HG03039 (cell line): Measurements from ENCODE around the gene HLA-C.
"Not testable (repeated sequence)": the region's sequence is repeated elsewhere in the genome, so short reads cannot be mapped to it uniquely, and the experiment has no call there.

Experiments
- ATAC-seq: cut with Tn5 transposase; IDR thresholded peaks from one replicate; pipeline ENCODE4 v1.9.1; 2021; ENCODE audit warnings: mild to moderate bottlenecking, moderate library complexity; ENCODE audit not compliant: unreplicated experiment

HLA-C gene

DNA sequence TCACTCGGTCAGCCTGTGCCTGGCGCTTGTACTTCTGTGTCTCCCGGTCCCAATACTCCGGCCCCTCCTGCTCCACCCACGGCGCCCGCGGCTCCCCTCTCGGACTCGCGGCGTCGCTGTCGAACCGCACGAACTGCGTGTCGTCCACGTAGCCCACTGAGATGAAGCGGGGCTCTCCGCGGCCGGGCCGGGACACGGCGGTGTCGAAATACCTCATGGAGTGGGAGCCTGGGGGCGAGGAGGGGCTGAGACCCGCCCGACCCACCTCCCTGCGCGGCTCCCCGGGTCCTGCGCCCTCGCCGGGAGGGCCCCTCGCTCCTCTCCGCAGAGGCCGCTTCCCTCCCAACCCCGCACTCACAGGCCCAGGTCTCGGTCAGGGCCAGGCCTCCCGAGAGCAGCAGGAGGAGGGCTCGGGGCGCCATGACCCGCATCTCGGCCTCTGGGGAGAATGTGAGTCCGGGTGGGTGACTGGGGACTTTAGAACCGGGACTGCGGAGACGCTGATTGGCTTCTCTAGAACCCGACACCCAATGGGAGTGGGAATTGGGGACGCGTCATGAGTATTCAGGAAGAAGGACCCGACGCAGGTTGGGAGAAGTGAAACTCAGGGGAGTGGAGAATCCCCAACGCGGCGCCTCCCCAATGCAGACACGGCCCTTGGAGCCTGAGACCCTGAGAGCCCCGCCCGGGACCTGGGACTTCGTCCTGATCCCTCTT lies at the start of gene HLA-C:
Gene HLA-C, minus strand, starts transcription at position 452 of the 717 bp plus-strand sequence. Its CDS starts 21 bp downstream, at position 431.
- peak; percentile 77 for ATAC-seq

DNA sequence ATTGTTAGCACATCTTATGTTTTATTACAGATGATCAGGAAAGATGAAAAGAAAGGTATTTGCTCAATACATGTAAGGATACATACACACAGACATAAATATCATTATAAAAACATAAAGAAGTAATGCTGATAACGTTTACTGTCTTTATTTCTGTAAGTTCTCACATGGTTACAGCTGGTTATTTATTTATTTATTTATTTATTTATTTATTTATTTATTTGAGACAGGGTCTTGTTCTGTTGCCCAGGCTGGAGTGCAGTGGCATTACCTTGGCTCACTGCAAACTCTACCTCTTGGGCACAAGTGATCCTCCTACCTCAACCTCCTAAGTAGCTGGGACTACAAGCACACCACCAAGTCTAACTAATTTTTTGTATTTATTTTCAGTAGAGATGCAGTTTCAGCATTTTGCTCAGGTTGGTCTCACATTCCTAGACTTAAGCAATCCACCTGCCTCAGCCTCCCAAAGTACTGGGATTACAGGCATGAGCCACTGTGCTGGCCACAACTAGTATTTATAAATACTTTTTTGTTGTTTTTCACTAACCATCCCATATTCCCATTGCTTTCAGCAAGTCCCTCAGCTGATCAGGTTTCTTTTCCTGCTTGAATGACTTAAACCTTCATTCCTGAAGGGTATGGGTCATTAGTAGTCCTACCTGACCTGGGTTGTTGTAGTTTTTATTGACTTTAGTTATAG lies 49.3 kb upstream of the HLA-C start:
- no peak for ATAC-seq

DNA sequence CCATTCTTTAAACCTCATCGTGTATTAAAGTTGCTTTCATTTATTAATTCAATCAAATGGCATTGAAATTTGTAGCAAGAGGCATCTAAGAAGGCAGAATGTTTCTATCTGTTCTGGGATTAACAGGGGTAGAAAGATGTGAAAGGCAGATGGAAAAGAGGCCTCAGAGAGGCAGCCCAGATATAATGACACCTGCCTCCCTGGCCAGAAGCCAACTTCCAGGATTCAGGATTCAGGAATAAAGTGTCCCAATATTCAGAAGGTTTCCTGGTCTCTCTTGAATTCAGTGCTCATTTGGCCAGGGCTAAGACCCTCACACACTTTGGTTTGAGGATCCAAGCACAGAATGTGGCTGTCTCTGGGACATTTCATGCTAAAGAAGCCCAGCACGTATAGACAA lies 45.1 kb upstream of the HLA-C start:
- ATAC-seq: no peak

DNA sequence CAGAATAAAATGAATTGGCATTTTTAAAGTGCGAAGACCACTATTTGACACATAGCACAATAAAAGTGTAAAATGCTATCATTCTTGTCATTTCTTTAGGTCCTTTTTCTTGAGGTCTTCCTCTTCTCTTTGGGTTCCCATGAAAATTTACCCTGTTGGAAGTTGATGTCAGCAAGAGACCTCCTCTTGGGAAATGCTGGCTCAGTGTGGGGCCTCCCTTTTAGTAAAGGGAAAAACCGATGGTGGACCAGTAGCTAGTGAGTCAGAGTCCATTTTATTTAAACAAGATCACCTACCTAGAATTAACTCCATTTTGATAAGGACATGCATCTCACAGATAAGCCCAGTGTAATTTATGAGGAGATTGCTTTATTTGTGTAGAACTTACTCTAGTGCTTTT lies 37.7 kb upstream of the HLA-C start:
- no peak for ATAC-seq

DNA sequence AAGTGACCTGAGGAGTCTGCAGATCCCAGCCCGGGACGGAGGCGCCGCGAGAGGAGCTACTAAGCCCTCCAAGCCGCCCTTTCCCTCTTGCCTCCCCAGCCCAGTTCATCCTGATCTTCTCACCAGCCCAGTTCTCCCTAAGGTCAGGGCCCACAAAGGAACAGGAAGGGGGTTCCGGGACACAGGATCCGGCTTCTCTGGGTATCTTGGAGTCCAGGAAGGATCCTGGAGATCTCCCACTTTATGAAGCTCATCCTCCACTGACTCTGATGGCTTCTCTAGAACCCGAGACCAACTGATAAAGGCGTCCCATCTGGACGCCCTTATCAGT lies 36.9 kb upstream of the HLA-C start:
- ATAC-seq: no peak

DNA sequence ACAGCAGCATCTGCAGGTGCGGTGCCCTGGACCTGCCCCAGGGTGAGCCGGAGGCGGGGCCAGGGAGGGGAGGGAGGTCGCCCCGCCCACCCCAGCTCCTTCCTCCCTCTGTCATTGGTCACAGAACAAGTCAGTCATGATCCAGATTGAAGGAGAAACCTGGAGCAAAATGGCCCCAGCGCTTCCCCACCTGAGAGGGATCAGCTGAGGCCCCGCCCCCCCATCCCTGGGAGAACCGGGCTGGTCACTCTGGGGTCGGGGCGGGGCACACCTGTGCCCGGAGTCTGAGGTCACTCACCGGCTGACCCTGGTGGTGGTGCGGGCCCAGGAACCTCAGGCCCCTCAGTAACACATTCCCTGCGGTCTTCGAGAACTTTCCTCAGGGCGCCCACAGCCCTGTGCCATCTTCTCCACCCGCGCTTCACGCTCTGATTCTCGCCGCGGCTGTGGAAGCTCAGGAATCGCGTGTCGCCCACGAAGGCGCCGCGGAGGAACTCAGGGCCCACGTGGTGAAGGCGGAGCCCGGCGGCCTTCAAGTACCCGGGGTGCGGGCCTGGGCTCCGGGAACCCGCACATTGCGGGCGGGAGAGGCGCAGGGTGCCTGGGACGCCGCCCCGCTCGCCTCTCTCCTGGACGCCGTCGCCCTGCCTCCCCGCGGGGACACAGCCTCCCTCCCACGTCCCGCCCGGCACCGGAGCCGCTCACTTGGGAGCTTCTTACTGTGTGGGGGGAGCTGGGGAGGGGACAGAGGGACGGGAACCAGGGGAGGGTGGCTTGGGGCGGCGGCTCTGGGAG lies 36.4 kb upstream of the HLA-C start:
- ATAC-seq: no peak

DNA sequence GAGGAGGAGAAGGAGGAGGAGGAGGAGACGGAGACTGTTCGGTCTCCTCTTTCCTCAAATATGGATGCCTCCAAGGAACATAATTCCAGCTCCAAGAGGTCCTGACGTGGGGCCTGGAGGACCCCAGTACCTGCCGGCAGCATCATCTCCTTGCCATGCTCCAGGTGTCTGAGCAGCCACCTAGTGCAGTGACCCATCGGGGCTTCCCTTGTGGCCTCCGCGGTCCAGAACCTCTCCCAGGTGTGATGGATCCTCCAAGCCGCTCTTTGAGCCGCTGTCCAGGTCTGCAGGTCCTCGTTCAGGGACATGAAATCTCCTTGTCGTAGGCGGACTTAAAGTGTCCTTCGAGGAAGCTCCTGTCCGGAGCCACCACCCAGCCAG lies 35.8 kb upstream of the HLA-C start:
- ATAC-seq: no peak

DNA sequence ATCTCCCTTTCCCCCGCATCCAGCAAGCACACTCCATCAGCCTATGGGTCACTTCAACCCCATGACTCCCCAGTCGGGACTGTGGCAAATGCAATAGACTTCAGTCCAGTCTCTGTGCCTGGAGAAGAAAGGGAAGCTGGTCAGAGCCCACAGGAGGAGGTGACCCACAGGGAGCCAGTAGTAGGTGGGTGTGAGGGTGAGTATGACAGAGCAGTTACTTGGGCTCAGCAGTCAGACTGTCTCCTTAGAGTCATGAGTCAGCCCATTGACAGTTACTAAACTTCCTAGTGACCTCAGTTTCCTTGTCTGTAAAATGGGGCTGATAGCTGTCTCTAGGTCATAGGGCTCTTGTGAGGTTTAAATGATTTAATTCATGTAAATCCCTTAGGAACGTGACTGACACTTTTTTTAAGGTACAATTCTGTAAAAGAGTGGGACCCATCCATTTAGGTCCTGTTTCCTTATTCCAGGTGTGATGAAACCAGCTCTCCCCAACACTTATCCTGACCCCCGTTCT lies 33.9 kb upstream of the HLA-C start:
- ATAC-seq: no peak

DNA sequence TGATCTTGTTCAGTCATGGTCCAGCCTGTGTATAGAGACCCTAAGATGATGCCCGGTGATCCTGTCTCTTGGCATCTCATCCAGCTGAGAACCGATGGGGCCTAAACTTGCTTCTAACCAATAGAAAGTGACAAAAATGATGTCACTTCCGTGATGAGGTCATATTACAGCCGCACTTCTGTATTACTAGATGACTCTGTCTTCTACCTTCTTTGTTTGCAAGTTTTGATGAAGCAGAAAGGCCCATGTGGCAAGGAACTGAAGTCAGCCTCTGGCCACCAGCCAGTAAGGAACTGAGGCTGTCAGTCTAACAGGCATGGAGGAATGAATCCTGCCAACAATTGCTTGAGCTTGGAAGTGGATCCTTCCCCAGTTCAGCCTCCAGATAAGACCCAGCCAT lies 32.8 kb upstream of the HLA-C start:
- no peak for ATAC-seq

DNA sequence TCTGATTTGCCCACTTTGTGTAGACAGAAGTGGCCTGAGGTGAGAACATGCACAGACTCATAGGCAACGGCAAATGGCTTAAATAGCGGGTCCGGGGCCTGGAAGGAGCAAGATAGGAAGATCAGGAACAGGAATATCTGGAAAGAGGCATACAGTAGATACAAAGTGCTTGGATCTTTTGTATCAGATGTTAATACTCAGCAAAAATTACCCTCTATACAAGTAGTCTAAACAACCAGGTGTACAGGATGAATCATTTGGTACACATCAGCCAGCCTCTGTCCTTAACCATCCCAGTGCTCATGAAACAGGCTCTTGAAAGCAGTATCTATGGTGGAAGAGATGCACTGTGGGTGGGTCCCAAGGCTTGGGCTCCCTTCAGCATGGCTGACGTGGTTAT lies 28.9 kb upstream of the HLA-C start:
- no peak for ATAC-seq

DNA sequence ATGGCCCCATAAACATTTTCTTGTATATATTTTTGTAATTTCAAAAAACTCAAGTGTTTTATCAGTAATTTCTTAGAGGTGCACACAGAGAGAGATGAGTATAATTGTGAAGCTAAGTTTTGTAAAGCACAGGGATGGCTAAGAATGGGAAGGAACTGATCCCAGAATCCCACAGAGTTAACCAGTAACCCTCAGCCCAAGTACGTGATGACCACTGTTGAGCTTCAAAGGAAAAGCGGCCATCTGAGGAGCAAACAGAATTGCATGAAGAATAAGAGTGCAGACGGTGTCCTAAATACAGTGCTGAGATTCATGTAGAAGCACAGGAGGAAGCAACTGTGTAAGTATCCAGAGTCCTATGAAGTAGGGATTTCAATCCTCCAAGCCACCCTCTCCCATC lies 28.1 kb upstream of the HLA-C start:
- ATAC-seq: no peak

DNA sequence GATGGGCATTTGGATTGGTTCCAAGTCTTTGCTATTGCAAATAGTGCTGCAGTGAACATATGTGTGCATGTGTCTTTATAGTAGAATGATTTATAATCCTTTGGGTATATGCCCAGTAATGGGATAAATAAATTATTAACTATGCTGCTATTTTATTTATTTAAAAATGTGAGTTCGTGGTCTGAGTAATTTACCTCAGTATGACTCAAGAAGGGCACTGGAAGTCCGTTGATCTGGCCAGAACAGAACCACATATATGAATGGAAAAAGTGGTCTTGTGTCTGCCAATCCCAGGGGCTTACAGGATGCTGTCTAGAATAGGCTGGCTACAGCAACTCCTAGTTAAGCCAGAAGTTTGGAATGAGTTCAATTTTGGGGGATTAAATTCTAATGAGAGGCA lies 27.6 kb upstream of the HLA-C start:
- ATAC-seq: no peak

DNA sequence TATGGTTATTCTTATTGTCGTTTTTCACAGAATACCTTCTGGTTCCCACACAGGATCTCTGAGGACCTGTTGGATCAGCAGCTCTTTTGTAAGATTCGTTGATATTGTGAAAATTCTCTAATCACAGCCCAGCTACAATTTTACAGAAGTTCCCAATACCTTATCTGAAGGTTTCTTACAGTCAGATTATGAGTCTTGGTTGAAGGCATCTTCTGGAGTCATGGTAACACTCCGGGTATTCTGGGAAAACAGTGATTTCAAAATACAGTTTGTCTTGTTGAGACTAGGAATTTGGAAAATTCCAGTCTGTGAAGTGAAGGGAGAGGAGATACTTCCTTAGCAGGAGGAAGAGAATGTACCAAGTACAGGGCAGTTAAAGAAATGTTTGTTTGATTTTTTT lies 22.2 kb upstream of the HLA-C start:
- no peak for ATAC-seq

DNA sequence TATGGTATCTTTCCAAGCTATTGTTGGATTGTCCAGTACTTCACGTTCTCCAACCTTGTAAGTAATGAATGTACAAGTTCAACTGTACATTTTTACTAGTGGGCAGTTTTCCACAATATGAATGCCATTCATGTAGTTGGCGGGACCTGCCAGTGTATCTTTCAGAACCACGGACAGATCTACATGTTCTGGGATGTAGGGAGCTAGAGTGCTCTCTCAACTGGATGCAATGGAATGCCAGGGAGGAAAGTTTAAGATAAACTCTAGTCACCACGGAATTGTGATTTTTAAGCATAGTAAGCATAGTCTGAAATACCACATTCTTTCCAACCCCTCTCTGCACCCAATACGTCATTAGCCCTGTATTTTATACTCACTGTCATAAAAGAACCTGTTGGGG lies 21.5 kb upstream of the HLA-C start:
- ATAC-seq: no peak

DNA sequence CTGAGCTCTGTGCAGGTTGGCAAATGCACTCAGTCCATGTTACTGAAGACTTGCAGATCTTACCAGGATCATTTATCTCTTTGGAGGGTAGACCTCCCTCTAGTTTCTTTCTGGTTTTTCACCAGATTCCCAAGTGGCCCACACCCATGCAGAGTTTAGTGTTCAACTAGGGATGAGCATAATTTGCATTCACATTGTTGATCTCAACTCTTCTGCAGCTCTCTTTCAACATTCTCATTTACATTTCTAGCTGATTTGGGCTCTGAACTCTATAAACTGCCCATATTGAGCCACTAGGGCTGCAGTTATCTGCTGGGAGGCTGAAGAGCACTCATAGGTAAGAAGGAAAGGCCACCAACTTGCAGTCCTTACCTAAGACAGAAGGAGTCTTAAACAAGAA lies 17.9 kb upstream of the HLA-C start:
- ATAC-seq: no peak

DNA sequence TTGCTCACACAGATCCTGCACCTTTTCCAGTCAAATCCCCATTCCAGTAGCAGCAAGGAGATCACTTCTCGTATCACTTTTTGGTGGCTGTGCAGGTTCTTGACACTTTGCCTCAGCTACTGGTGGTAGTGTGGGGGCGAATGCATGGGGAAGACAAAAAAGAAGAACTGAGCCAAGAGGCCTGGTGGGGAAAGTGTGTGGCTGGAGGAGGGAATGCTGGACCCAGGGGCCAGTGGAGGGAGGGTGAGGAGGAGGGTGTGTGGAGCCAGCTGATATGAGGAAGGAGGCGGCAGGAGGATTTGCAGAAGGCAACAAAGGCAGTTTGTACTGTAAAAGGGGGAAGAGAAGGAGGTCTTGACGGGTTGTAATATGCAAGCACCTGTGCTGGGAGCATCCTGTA lies 15.7 kb upstream of the HLA-C start:
- ATAC-seq: no peak

DNA sequence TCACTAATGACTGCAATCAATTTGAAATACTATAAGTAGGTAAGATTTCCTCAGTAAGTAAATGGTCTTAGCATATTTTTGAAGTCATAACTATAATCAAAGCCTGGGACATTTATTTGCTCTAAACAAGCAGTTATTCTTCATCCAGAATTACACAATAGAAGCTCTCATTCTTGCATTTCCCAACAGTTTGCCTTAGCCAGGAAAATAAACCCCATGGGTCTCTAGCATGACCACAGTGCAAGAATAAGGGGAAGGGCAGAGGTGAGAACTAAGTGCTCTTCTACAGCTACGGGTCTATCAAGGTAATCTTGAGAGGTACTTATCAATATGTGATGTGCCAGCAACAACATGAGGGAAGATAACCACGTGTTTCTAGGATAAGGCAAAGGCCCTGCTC lies 14.1 kb upstream of the HLA-C start:
- no peak for ATAC-seq

DNA sequence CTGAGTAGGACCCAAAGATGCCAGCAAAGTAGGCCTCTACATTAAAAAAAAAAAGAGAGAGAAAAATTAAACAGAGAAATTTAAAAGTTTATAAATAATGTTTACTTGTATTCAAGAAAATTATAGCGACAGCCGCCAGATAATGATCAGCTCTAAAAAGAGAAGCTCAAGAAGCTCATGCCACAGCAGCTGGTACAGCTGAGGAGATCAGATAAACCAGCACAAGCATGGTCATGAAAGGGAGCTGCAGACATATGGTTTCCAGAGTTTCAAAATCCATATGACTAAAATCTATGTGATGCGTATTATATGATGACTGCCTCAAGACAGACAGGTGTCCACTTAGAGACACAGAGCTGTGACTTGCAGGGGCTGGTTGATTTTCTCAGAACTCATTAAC lies 13.6 kb upstream of the HLA-C start:
- ATAC-seq: no peak

DNA sequence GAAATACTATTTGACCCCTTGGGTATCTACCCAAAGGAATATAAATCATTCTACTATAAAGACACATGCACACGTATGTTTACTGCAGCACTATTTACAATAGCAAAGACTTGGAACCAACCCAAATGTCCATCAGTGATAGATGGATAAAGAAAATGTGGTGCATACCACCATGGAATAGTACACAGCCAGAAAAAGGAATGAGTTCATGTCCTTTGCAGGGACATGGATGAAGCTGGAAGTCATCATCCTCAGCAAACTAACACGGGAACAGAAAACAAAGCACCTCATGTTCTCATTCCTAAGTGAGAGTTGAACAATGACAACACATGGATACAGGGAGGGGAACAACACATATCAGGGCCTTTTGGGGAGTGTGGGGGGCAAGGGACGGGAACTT lies 7.8 kb upstream of the HLA-C start:
- not testable (repeated sequence) for ATAC-seq

DNA sequence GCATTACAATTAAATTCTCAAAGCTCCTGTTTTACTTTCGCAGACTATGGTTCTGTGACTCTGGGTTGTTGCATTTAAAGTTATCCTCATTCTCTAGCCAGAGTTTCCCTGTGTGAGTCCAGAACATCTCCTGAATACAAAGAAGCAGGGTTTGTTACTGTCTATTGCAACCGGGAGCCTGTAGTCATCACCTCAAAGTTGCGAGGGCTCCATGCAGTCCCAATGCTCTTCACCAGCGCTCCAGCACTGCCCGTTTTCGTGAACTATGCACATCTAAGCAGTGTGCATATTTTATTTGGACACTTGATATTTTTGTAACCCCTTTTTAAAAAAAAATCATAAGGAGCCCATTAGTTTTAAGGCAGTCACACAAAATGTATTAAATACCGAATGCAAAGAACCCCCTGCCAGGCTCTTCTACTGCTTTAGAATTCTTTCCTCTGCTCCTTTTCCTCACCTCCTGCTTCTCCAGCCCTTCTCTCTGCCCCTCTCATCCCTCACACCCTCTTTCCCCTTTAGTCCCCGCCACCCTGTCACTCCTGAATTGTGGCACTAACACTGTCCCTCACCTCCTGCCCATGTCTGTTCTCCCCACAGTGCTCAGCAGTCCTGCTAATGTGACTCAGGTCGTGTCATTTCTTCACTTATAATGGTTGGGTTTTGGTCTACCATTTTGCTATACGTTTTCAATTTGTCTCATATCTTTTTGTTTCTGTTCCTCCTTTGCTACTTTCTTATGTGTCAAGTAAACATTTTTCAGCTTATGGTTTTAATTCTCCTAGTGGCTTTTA lies 1.1 kb upstream of the HLA-C start:
- ATAC-seq: no peak

DNA sequence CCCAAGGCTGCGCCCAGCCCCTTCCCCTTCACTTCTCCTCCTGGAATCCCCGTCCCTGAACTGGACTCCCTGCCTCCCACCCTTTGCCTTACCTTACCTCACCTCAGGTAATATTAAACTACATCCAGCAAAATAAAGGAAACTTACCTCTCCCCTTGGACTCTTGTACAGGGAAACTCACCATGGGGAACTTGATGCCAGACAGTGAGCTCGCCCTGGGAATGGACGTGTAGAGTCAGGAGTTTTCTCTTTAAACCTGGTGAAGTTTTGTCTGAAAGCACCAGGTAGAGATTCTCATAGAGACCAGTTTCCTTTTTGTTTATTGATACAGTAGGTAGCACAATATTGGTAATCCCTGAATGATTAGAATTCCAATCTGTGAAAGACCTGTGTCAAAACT lies 544 bp upstream of the HLA-C start:
- no peak for ATAC-seq
